K562 (cell line): ENCODE measurements around the gene FTL. TPM values are rescaled to one million over a fixed set of nuclear protein-coding genes. Genes with fewer than 3 reads are reported as not detected.

Experiments used
- ATF1 ChIP-seq, 2 experiments: fragments of 450-650 bp in 1 of 2; IDR thresholded peaks; 2 replicates each; pipeline ENCODE4 v1.6.1; 2016; ENCODE audit warnings: missing compliant biosample characterization in 1 of 2, missing genetic modification characterization in 1 of 2
- EP400 ChIP-seq: fragments of 450-650 bp; IDR thresholded peaks from 2 replicates; pipeline ENCODE4 v1.6.1; 2017; ENCODE audit warnings: antibody characterized with exemption, mild to moderate bottlenecking, moderate library complexity
- ETV5 ChIP-seq: sonication (generic); formaldehyde crosslinking; IDR thresholded peaks from 2 replicates; pipeline ENCODE4 v1.4.0; 2020; ENCODE audit warnings: low read depth, mild to moderate bottlenecking, missing genetic modification reagents
- GTF2E2 ChIP-seq: fragments of 200-800 bp; sonication (Bioruptor generic); IDR thresholded peaks from 2 replicates; pipeline ENCODE4 v1.6.1; 2016; ENCODE audit warnings: missing genetic modification characterization, missing compliant biosample characterization
- HDAC3 ChIP-seq: fragments of 450-650 bp; IDR thresholded peaks from 2 replicates; pipeline ENCODE4 v1.6.1; 2018; ENCODE audit warnings: borderline replicate concordance, mild to moderate bottlenecking, moderate library complexity; ENCODE audit not compliant: partially characterized antibody
- IFI16 ChIP-seq: fragments of 250-450 bp; sonication (Bioruptor Pico); IDR thresholded peaks from 2 replicates; pipeline ENCODE4 v2.1.2; 2022; ENCODE audit warnings: mild to moderate bottlenecking, inconsistent platforms
- MAZ ChIP-seq, 2 experiments: fragments of 450-650 bp in 1 of 2; sonication (generic) in 1 of 2; formaldehyde crosslinking; IDR thresholded peaks in 1 of 2; conservative IDR thresholded peaks in 1 of 2; 2 replicates each; pipeline versions ENCODE4 v1.4.0 to v1.5.0; 2020; ENCODE audit warnings: mild to moderate bottlenecking in 1 of 2, missing genetic modification reagents in 1 of 2
- MBD2 ChIP-seq: sonication (generic); IDR thresholded peaks from 2 replicates; pipeline ENCODE4 v1.6.1; 2016; ENCODE audit warnings: low read depth, borderline replicate concordance
- MYNN ChIP-seq, 2 experiments: sonication (generic); formaldehyde crosslinking in 1 of 2; IDR thresholded peaks; 2 replicates each; pipeline versions ENCODE4 v1.5.0 to v1.6.1; 2016 to 2020; ENCODE audit warnings: antibody characterized with exemption in 1 of 2, missing genetic modification reagents in 1 of 2
- NR4A1 ChIP-seq, 2 experiments: fragments of 250-450 bp in 1 of 2; fragments of 450-650 bp in 1 of 2; sonication (Bioruptor Pico) in 1 of 2; IDR thresholded peaks; 2 replicates each; pipeline versions ENCODE4 v1.4.0 to v1.6.1; 2016 to 2020; ENCODE audit warnings: mild to moderate bottlenecking in 2 of 2, missing compliant biosample characterization in 1 of 2, missing genetic modification characterization in 1 of 2, moderate library complexity in 1 of 2
- PATZ1 ChIP-seq: fragments of 250-450 bp; sonication (Bioruptor Pico); IDR thresholded peaks from 2 replicates; pipeline ENCODE4 v1.5.0; 2020; ENCODE audit warnings: mild to moderate bottlenecking, borderline replicate concordance
- POLR2H ChIP-seq: IDR thresholded peaks from 2 replicates; pipeline ENCODE4 v1.6.1; 2016; ENCODE audit warnings: missing genetic modification characterization, low read depth, mild to moderate bottlenecking, control low read depth, missing compliant biosample characterization, moderate library complexity
- RHOXF2B ChIP-seq: fragments of 250-450 bp; sonication (Bioruptor Pico); conservative IDR thresholded peaks from 2 replicates; pipeline ENCODE4 v1.5.1; 2021
- SETDB1 ChIP-seq: IDR thresholded peaks from one replicate; pipeline ENCODE4 v1.6.1; 2012; ENCODE audit warnings: low read length, control low read depth, inconsistent platforms
- SMAD1 ChIP-seq: fragments of 150-350 bp; IDR thresholded peaks from 2 replicates; pipeline ENCODE4 v1.6.1; 2014; ENCODE audit warnings: low read length, low read depth; ENCODE audit not compliant: partially characterized antibody
- SNRNP70 ChIP-seq: fragments of 200-400 bp; formaldehyde crosslinking; optimal IDR thresholded peaks from 2 replicates; pipeline ENCODE3; 2017; ENCODE audit warnings: low read depth, low read length
- THRB ChIP-seq: fragments of 450-650 bp; formaldehyde crosslinking; conservative IDR thresholded peaks from 2 replicates; pipeline ENCODE4 v1.4.0; 2022; ENCODE audit warnings: mild to moderate bottlenecking, missing genetic modification characterization
- ZC3H8 ChIP-seq: fragments of 450-650 bp; IDR thresholded peaks from 2 replicates; pipeline ENCODE4 v1.6.1; 2017
- ZFPM2 ChIP-seq: fragments of 250-450 bp; sonication (Bioruptor Pico); IDR thresholded peaks from 2 replicates; pipeline ENCODE4 v1.5.1; 2022; ENCODE audit warnings: mild to moderate bottlenecking
- ZNF263 ChIP-seq: sonication (generic); formaldehyde crosslinking; IDR thresholded peaks from 2 replicates; pipeline ENCODE4 v1.8.0; 2022; ENCODE audit warnings: mild to moderate bottlenecking, missing genetic modification reagents, borderline replicate concordance
- ZNF3 ChIP-seq: fragments of 250-450 bp; sonication (Bioruptor Pico); IDR thresholded peaks from 2 replicates; pipeline ENCODE4 v1.5.0; 2021; ENCODE audit warnings: mild to moderate bottlenecking, moderate library complexity
- ZNF436 ChIP-seq: fragments of 250-450, 450-650 bp; sonication (Bioruptor Pico); formaldehyde crosslinking; IDR thresholded peaks from 2 replicates; pipeline ENCODE4 v1.7.0; 2020; ENCODE audit warnings: mild to moderate bottlenecking
- ZNF586 ChIP-seq: fragments of 450-650 bp; formaldehyde crosslinking; conservative IDR thresholded peaks from 2 replicates; pipeline ENCODE4 v1.4.0; 2020; ENCODE audit warnings: mild to moderate bottlenecking, moderate library complexity
- ZNF696 ChIP-seq: fragments of 250-450 bp; sonication (Bioruptor Pico); conservative IDR thresholded peaks from 2 replicates; pipeline ENCODE4 v1.4.0; 2020; ENCODE audit warnings: mild to moderate bottlenecking, moderate library complexity
- polyA plus RNA-seq, 8 experiments: library from polyadenylated mRNA; depleted of rRNA in 4 of 8; stranded (reverse) in 5 of 8; unstranded in 3 of 8; fragments of >200 nt; fragmentation: Nextera tagmentation in 2 of 8; fragmentation: Illumina TruSeq in 1 of 8; extraction: Ambion mirVana in 2 of 8; extraction: Trizol in 1 of 8; gene quantifications; 2 replicates each; pipeline versions ENCODE4 v1.2.1 to v1.2.3, GENCODE V29; 2011 to 2014; ENCODE audit warnings: inconsistent platforms in 1 of 8, missing spikeins in 1 of 8
- total RNA-seq, 7 experiments: library from RNA; depleted of rRNA in 6 of 7; stranded (reverse); fragments of >200 nt in 6 of 7; fragmentation: Illumina TruSeq in 2 of 7; extraction: Trizol in 2 of 7; gene quantifications; 2 replicates each; pipeline versions ENCODE4 v1.2.1 to v1.2.3, GENCODE V29; 2011 to 2021; ENCODE audit warnings: low replicate concordance in 1 of 7

The FTL gene
- total and polyA plus RNA-seq, 9 of the 15 experiments (the other 6 are each of a cell fraction or from before 2014, with no cell fraction given): 1,231 to 27,415 (median 3,965) TPM

GRCh38 chr19:48967346-48968178 lies 2.5 kb downstream of the FTL start (continued):
- TF ChIP-seq MBD2 (peak; percentile 73), IFI16 (no peak), MAZ (CRISPR knock-in tag; conservative IDR thresholded peaks at IDR 0.05 in 1 of 2, IDR thresholded peaks at IDR 0.05 in 1 of 2) (peak in 1 of 2 experiments; percentile 17; a peak in 2 of 4 replicates), PATZ1 (CRISPR knock-in tag) (peak; percentile 63; the same call in 1 of the 2 replicates), ETV5 (CRISPR knock-in tag) (peak; percentile 51), ATF1 (CRISPR knock-in tag; IDR thresholded peaks at IDR 0.05) (no peak), ATF1 (tag; IDR thresholded peaks at IDR 0.05) (peak; percentile 50), HDAC3 (peak; percentile 41), ZFPM2 (CRISPR knock-in tag) (peak; percentile 94; the same call in 1 of the 2 replicates), RHOXF2B (CRISPR knock-in tag) (peak; percentile 70), SNRNP70 (peak; percentile 77), MYNN (IDR thresholded peaks at IDR 0.05) (peak; percentile 75), MYNN (CRISPR knock-in tag; IDR thresholded peaks at IDR 0.05) (no peak), ZNF3 (CRISPR knock-in tag) (peak; percentile 44), EP400 (peak; percentile 46; the same call in 1 of the 2 replicates), ZC3H8 (no peak), ZNF696 (peak; percentile 5; the same call in 1 of the 2 replicates), GTF2E2 (no peak), SMAD1 (peak; percentile 30), ZNF586 (CRISPR knock-in tag) (0 out of 2 replicates have a peak, but pooled peaks have one; percentile 24), ZNF263 (CRISPR knock-in tag) (0 out of 2 replicates have a peak, but pooled peaks have one; percentile 65), THRB (CRISPR knock-in tag) (peak; percentile 89), POLR2H (tag) (peak; percentile 82), SETDB1 (peak; percentile 85), ZNF436 (CRISPR knock-in tag) (peak; percentile 70), NR4A1 (CRISPR knock-in tag; IDR thresholded peaks at IDR 0.05) (no peak), NR4A1 (tag; IDR thresholded peaks at IDR 0.05) (0 out of 2 replicates have a peak, but pooled peaks have one; percentile 58)
